ENCODE measurements around the gene CTAG2.
"Not testable (repeated sequence)": the region's sequence is repeated elsewhere in the genome, so short reads cannot be mapped to it uniquely, and the experiment has no call there.

The CTAG2 gene

DNA sequence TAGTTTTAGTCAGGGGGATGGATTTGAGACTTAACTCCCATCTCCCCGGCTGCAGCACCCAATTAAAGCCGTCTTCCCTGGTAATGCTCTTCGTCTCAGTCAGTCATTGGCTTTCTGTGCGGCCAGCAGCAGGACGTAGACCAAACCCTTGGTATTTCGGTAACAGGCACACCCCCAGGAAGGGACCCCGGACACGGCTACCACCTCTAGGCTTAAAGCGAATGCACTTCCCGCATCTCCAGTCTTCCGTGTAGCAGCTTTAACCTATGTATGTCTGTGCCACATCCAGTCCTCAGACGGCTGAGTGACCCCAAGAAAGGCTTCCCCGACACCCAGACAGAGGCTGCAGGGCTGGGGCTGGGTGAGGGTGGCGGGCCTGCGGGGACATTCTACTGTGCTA lies 1.5 kb upstream of the CTAG2 start:
- TF ChIP-seq, protein P1, sequence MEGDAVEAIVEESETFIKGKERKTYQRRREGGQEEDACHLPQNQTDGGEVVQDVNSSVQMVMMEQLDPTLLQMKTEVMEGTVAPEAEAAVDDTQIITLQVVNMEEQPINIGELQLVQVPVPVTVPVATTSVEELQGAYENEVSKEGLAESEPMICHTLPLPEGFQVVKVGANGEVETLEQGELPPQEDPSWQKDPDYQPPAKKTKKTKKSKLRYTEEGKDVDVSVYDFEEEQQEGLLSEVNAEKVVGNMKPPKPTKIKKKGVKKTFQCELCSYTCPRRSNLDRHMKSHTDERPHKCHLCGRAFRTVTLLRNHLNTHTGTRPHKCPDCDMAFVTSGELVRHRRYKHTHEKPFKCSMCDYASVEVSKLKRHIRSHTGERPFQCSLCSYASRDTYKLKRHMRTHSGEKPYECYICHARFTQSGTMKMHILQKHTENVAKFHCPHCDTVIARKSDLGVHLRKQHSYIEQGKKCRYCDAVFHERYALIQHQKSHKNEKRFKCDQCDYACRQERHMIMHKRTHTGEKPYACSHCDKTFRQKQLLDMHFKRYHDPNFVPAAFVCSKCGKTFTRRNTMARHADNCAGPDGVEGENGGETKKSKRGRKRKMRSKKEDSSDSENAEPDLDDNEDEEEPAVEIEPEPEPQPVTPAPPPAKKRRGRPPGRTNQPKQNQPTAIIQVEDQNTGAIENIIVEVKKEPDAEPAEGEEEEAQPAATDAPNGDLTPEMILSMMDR (IDR thresholded peaks at IDR 0.05; ENCODE audit: low read length, missing control alignments), result no peak
- no peak for DNase-seq (ENCODE audit: low read depth)
- no peak overlapping the region for H3K4me3 ChIP-seq (replicated peaks; ENCODE audit: low read depth, low read length)

DNA sequence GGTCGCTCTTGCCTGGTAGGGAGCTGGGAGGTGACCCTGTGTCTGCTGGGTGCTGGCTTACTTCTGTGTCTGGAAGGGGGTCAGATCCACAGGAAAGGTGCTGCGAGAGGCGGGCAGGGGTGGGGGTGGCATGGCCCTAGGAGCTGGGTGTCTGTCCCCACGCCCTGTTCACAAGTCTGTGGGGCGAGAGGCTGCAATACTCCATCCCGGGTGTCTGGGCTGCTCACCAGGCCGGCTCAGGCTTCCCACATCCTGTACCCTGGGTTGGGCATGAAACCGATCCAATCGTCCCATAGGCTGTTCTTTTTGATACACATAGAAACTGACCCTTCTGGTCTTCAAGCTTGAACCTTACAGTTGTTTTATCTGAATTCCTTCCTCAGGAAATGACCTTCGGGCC lies 993 bp upstream of the CTAG2 start:
- TF ChIP-seq, protein P1 (IDR thresholded peaks at IDR 0.05; ENCODE audit: low read length, missing control alignments), result no peak
- no peak for DNase-seq (ENCODE audit: low read depth)

DNA sequence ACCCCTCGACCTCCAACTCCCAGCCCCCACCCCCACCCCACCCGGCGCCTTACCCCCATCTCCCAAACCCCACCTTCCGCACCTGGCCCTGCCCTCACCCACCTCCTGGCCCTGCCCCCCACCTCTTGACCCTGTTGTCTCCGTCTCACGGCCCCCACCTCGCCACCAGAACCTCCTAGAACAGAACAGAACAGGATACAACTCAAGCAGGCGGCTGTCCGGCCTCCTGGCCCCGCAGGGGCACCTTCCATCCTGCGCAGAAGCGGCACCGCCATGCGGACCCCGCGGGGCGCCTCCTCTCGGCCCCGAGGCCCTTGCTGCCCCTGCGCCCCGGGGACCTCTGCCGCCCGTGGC lies 354 bp downstream of the CTAG2 start:
- TF ChIP-seq, protein P1 (IDR thresholded peaks at IDR 0.05; ENCODE audit: low read length, missing control alignments), result no peak
- DNase-seq (ENCODE audit: low read depth), result no peak
- no peak overlapping the region for H3K4me3 ChIP-seq (replicated peaks; ENCODE audit: low read depth, low read length)

More for the DNA sequence above, 993 bp upstream of the CTAG2 start:
- H3K4me3 ChIP-seq (replicated peaks; ENCODE audit: low read depth, low read length), result no peak overlapping the region

DNA sequence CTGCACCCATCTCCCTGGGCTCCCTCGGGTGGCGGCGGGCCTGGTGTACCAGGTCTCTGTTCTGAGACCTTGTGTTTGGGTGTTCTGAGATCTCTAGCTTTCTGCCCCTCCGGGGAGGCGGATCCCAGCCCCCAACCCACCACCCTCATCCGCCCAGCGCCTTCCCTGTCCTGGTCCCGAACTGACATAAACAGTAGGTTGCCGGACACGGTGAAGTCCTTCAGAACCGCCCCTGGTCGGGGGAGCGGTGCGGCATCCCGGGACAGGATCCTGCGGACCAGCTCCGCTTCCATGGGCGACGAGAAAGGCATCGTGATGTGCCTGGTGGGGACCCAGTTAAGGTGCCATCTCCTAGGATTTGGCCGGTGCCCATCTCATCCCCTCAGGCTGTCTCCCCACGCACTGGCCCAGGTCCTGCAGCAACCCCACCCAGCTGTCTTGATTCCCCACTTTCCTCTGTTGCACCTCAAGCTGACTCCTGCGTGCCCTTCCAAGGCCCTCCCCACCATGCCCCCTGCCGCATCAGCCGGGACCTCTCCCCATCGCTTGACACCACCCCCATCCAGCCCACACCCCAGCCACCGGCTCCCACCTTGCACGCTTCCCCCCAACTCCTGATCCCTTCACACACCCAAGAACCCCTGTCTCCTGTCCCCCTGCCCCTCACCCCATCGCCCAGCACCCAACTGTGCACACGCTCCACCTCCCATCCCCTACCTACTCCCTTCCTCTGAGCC lies 900 bp downstream of the CTAG2 start:
- H3K4me3 ChIP-seq (replicated peaks; ENCODE audit: low read depth, low read length), result no peak overlapping the region
- no peak for DNase-seq (ENCODE audit: low read depth)
- TF ChIP-seq, protein P1 (IDR thresholded peaks at IDR 0.05; ENCODE audit: low read length, missing control alignments), result no peak

GRCh38 chrX:154650221-154650510 lies 3.2 kb downstream of the CTAG2 start:
- no peak overlapping the region for H3K4me3 ChIP-seq (replicated peaks; ENCODE audit: low read depth, low read length)
- DNase-seq (ENCODE audit: low read depth), result no peak
- TF ChIP-seq, protein P1 (IDR thresholded peaks at IDR 0.05; ENCODE audit: low read length, missing control alignments), result no peak

- no peak for DNase-seq (ENCODE audit: low read depth)
- no peak overlapping the region for H3K4me3 ChIP-seq (replicated peaks; ENCODE audit: low read depth, low read length)
- TF ChIP-seq, protein P1 (IDR thresholded peaks at IDR 0.05; ENCODE audit: low read length, missing control alignments), result no peak
These were observed 3.7 kb downstream of the CTAG2 start for GRCh38 chrX:154649503-154650220.

DNA sequence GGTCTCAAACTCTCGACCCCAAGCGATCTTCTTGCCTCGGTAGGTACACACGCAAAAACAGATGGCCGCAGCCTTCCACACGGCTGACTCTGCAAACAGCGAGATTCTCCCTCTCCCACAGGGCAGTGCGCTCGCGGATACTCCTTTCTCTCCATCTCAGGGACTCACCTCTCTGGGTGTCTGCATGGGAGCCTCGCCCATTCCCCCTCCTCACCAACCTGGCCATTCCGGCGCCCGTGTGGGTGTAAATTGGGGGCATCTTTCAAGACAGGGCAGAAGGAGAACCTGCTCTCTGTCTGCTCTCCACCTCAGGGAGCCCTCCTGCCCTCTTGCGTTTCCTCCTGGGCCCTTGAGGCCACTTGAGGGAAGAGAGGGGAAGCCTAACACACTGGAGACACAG lies 4.4 kb downstream of the CTAG2 start:
- TF ChIP-seq, protein P1 (IDR thresholded peaks at IDR 0.05; ENCODE audit: low read length, missing control alignments), result no peak
- no peak for DNase-seq (ENCODE audit: low read depth)
- H3K4me3 ChIP-seq (replicated peaks; ENCODE audit: low read depth, low read length), result no peak overlapping the region

- not testable (repeated sequence) for H3K4me3 ChIP-seq (replicated peaks; ENCODE audit: low read depth, low read length); DNase-seq (ENCODE audit: low read depth)
These were observed 7.5 kb downstream of the CTAG2 start for GRCh38 chrX:154645745-154646378.

DNA sequence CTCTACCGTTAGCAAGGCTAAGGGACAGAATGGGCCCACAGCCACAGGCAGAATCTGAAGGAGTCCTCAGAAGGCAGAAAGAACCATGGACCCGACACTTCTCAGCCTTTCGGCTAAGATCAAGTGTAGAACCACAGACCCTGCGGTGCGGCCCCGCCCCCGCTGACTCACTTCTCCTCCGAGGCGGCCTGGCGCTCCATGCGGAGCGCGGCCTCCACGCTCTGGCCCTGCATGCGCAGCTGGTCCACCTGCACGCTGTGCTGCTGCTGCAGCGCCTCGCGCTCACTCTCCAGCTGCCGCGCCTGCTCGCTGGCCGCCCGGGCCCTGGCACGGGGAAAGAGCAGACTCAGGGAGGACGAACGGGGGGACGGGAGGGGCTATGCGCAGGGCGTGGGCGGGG lies 9.7 kb downstream of the CTAG2 start:
- not testable (repeated sequence) for H3K4me3 ChIP-seq (replicated peaks; ENCODE audit: low read depth, low read length); DNase-seq (ENCODE audit: low read depth)

GRCh38 chrX:154641740-154642139 lies 11.6 kb downstream of the CTAG2 start:
- DNase-seq (ENCODE audit: low read depth); H3K4me3 ChIP-seq (replicated peaks; ENCODE audit: low read depth, low read length): not testable (repeated sequence)

All from fibroblast of pulmonary artery (primary cell).